Measurements from ENCODE around the gene IGDCC3. TPM values are rescaled to one million over a fixed set of nuclear protein-coding genes. Genes with fewer than 3 reads are reported as not detected.

The IGDCC3 gene
- polyA plus RNA-seq, 1 donor from 2014 or later, result 14.4 TPM

- Histone ChIP-seq H3K27ac (ENCODE audit: low read length) (no peak overlapping the region), H3K4me3 (ENCODE audit: low read length) (no peak overlapping the region), H2AFZ (ENCODE audit: low read depth, low read length) (no peak overlapping the region), H3K27me3 (ENCODE audit: insufficient read depth, low read depth, low read length) (no peaks in the 10 kb centered on the region), H4K20me1 (ENCODE audit: insufficient read depth) (no peaks in the 10 kb centered on the region), H3K79me2 (replicated peaks; ENCODE audit: insufficient read depth, low read length) (peaks cover 6% of the 10 kb centered on the region), H3K4me2 (ENCODE audit: low read length) (no peak overlapping the region), H3K9me3 (ENCODE audit: low read length) (no peaks in the 10 kb centered on the region), H3K9me2 (ENCODE audit: insufficient read depth, low read length) (no peaks in the 10 kb centered on the region), H3K9ac (ENCODE audit: low read length) (no peak overlapping the region), H3F3A (ENCODE audit: insufficient read depth, low read length, poor library complexity, severe bottlenecking) (no peaks in the 10 kb centered on the region), H3K36me3 (ENCODE audit: insufficient read depth, low read length) (no peaks in the 10 kb centered on the region)
- no peak for TF ChIP-seq TAF1 (IDR thresholded peaks at IDR 0.05; ENCODE audit: low read depth)
These were observed 33.4 kb downstream of the IGDCC3 start for GRCh38 chr15:65344214-65344913.

- Histone ChIP-seq H3K4me2 (ENCODE audit: low read length) (no peak overlapping the region), H3K9me2 (ENCODE audit: insufficient read depth, low read length) (no peaks in the 10 kb centered on the region), H3K9ac (ENCODE audit: low read length) (no peak overlapping the region), H4K20me1 (ENCODE audit: insufficient read depth) (no peaks in the 10 kb centered on the region), H3K4me3 (ENCODE audit: low read length) (no peak overlapping the region), H3K27me3 (ENCODE audit: insufficient read depth, low read depth, low read length) (no peaks in the 10 kb centered on the region), H3K27ac (ENCODE audit: low read length) (no peak overlapping the region), H3K79me2 (replicated peaks; ENCODE audit: insufficient read depth, low read length) (peaks cover 6% of the 10 kb centered on the region), H3K9me3 (ENCODE audit: low read length) (no peaks in the 10 kb centered on the region), H3K36me3 (ENCODE audit: insufficient read depth, low read length) (no peaks in the 10 kb centered on the region), H2AFZ (ENCODE audit: low read depth, low read length) (no peak overlapping the region), H3F3A (ENCODE audit: insufficient read depth, low read length, poor library complexity, severe bottlenecking) (no peaks in the 10 kb centered on the region)
- TF ChIP-seq POLR2AphosphoS5 (IDR thresholded peaks at IDR 0.05) (no peak), CTCF (IDR thresholded peaks at IDR 0.05; ENCODE audit: poor library complexity, severe bottlenecking) (no peak)
These were observed 34.3 kb downstream of the IGDCC3 start for GRCh38 chr15:65343374-65343981.

- H3K4me3 ChIP-seq (ENCODE audit: low read length), result no peak overlapping the region
These were observed 35.3 kb downstream of the IGDCC3 start for GRCh38 chr15:65342493-65342892.

More at GRCh38 chr15:65342493-65342892, 35.3 kb downstream of the IGDCC3 start:
- Histone ChIP-seq H3K9me2 (ENCODE audit: insufficient read depth, low read length) (no peaks in the 10 kb centered on the region), H3K36me3 (ENCODE audit: insufficient read depth, low read length) (no peaks in the 10 kb centered on the region), H3K4me2 (ENCODE audit: low read length) (no peak overlapping the region), H3K27me3 (ENCODE audit: insufficient read depth, low read depth, low read length) (no peaks in the 10 kb centered on the region), H2AFZ (ENCODE audit: low read depth, low read length) (no peak overlapping the region), H3K9ac (ENCODE audit: low read length) (no peak overlapping the region), H3K9me3 (ENCODE audit: low read length) (no peaks in the 10 kb centered on the region), H3F3A (ENCODE audit: insufficient read depth, low read length, poor library complexity, severe bottlenecking) (no peaks in the 10 kb centered on the region), H3K27ac (ENCODE audit: low read length) (no peak overlapping the region), H4K20me1 (ENCODE audit: insufficient read depth) (no peaks in the 10 kb centered on the region), H3K79me2 (replicated peaks; ENCODE audit: insufficient read depth, low read length) (peaks cover 6% of the 10 kb centered on the region)
- TF ChIP-seq EZH2 (IDR thresholded peaks at IDR 0.05; ENCODE audit: borderline replicate concordance, insufficient read depth, low read length, poor library complexity, severe bottlenecking) (no peak), TAF1 (IDR thresholded peaks at IDR 0.05; ENCODE audit: low read depth) (no peak), RAD21 (conservative IDR thresholded peaks at IDR 0.05) (no peak), POLR2AphosphoS5 (IDR thresholded peaks at IDR 0.05) (no peak), REST (IDR thresholded peaks at IDR 0.05; ENCODE audit: borderline replicate concordance) (no peak), SMC3 (conservative IDR thresholded peaks at IDR 0.05; ENCODE audit: poor library complexity) (no peak)
